ENCODE results near the gene MACF1.
A peak's percentile ranks its signal among the peaks of the same experiment; 100 is the strongest.

The MACF1 gene

GRCh38 chr1:39293375-39294070 lies 89.0 kb downstream of the MACF1 start:
- H3K4me3 Mint-ChIP-seq = no peak overlapping the region
- H3K27ac Mint-ChIP-seq = no peak overlapping the region
- CTCF ChIA-PET = interaction anchor here (1.1 to 1.2 kb wide), 2 partner anchors 89 to 102 kb away, joined by 3 read pairs; partner anchors contain the start of gene MACF1
- no peaks in the 10 kb centered on the region for H3K9me3 Mint-ChIP-seq
- H3K4me1 Mint-ChIP-seq = no peaks in the 10 kb centered on the region
- DNase-seq = no peak
- peaks cover 74% of the 10 kb centered on the region for H3K36me3 Mint-ChIP-seq
- H3K27me3 Mint-ChIP-seq = no peaks in the 10 kb centered on the region

GRCh38 chr1:39294531-39294930 lies 90.0 kb downstream of the MACF1 start:
- no peak overlapping the region for H3K27ac Mint-ChIP-seq
- DNase-seq = no peak

GRCh38 chr1:39295901-39296300 lies 91.4 kb downstream of the MACF1 start:
- no peak for DNase-seq
- Mint-ChIP-seq H3K36me3 (peaks cover 79% of the 10 kb centered on the region), H3K9me3 (no peaks in the 10 kb centered on the region), H3K27ac (no peak overlapping the region), H3K4me1 (no peaks in the 10 kb centered on the region), H3K27me3 (no peaks in the 10 kb centered on the region), H3K4me3 (no peak overlapping the region)
- CTCF ChIA-PET = interaction anchor here (0.6 to 1.2 kb wide), 2 partner anchors 103 to 110 kb away, joined by 3 read pairs; no protein-coding TSS in a partner anchor

More at GRCh38 chr1:39294531-39294930, 90.0 kb downstream of the MACF1 start:
- CTCF ChIA-PET = no interaction called here
- Mint-ChIP-seq H3K9me3 (no peaks in the 10 kb centered on the region), H3K27me3 (no peaks in the 10 kb centered on the region), H3K4me3 (no peak overlapping the region), H3K36me3 (peaks cover 73% of the 10 kb centered on the region), H3K4me1 (no peaks in the 10 kb centered on the region)

- Mint-ChIP-seq H3K27ac (no peak overlapping the region), H3K27me3 (no peaks in the 10 kb centered on the region), H3K9me3 (no peaks in the 10 kb centered on the region), H3K4me1 (no peaks in the 10 kb centered on the region), H3K4me3 (no peak overlapping the region), H3K36me3 (peaks cover 78% of the 10 kb centered on the region)
- CTCF ChIA-PET = interaction anchor here (0.5 kb wide), 1 partner anchor 105 kb away, joined by 3 read pairs; no protein-coding TSS in a partner anchor
- DNase-seq = no peak
Measured at GRCh38 chr1:39297551-39297950, 93.1 kb downstream of the MACF1 start.

- peaks cover 62% of the 10 kb centered on the region for H3K36me3 Mint-ChIP-seq
- no peaks in the 10 kb centered on the region for H3K4me1 Mint-ChIP-seq
- H3K9me3 Mint-ChIP-seq = no peaks in the 10 kb centered on the region
- H3K27me3 Mint-ChIP-seq = no peaks in the 10 kb centered on the region
- DNase-seq = no peak
- no peak overlapping the region for H3K27ac Mint-ChIP-seq
- H3K4me3 Mint-ChIP-seq = no peak overlapping the region
- CTCF ChIA-PET = no interaction called here
Measured at GRCh38 chr1:39301606-39302005, 97.1 kb downstream of the MACF1 start.

- Mint-ChIP-seq H3K27me3 (no peaks in the 10 kb centered on the region), H3K9me3 (no peaks in the 10 kb centered on the region), H3K36me3 (peaks cover 52% of the 10 kb centered on the region), H3K4me1 (no peaks in the 10 kb centered on the region), H3K4me3 (no peak overlapping the region), H3K27ac (peak overlapping the region; percentile 57)
- no peak for DNase-seq
- CTCF ChIA-PET = interaction anchor here (0.6 to 1.2 kb wide), 3 partner anchors 71 to 113 kb away, joined by 3 to 5 read pairs (median 4); no protein-coding TSS in a partner anchor
Measured at GRCh38 chr1:39305555-39305954, 101.1 kb downstream of the MACF1 start.

- Mint-ChIP-seq H3K4me3 (no peak overlapping the region), H3K27me3 (no peaks in the 10 kb centered on the region), H3K27ac (no peak overlapping the region), H3K9me3 (no peaks in the 10 kb centered on the region), H3K4me1 (no peaks in the 10 kb centered on the region), H3K36me3 (peaks cover 66% of the 10 kb centered on the region)
- no peak for DNase-seq
- CTCF ChIA-PET = no interaction called here
Measured at GRCh38 chr1:39310015-39310414, 105.5 kb downstream of the MACF1 start.

- Mint-ChIP-seq H3K4me1 (no peaks in the 10 kb centered on the region), H3K4me3 (no peak overlapping the region), H3K9me3 (no peaks in the 10 kb centered on the region), H3K27me3 (no peaks in the 10 kb centered on the region), H3K36me3 (peaks cover 67% of the 10 kb centered on the region), H3K27ac (peak overlapping the region; percentile 25)
- no peak for DNase-seq
- CTCF ChIA-PET = no interaction called here
Measured at GRCh38 chr1:39310691-39311090, 106.2 kb downstream of the MACF1 start.

GRCh38 chr1:39317111-39317510 lies 112.6 kb downstream of the MACF1 start:
- no peak overlapping the region for H3K27ac Mint-ChIP-seq
- no peak overlapping the region for H3K4me3 Mint-ChIP-seq
- H3K36me3 Mint-ChIP-seq = peaks cover 81% of the 10 kb centered on the region
- no peaks in the 10 kb centered on the region for H3K9me3 Mint-ChIP-seq
- CTCF ChIA-PET = no interaction called here
- H3K4me1 Mint-ChIP-seq = no peaks in the 10 kb centered on the region
- H3K27me3 Mint-ChIP-seq = no peaks in the 10 kb centered on the region
- no peak for DNase-seq

GRCh38 chr1:39317910-39318633 lies 113.6 kb downstream of the MACF1 start:
- CTCF ChIA-PET = interaction anchor here (0.7 kb wide), 1 partner anchor 26 kb away, joined by 3 read pairs; no protein-coding TSS in a partner anchor
- H3K36me3 Mint-ChIP-seq = peaks cover 82% of the 10 kb centered on the region
- DNase-seq = no peak
- no peaks in the 10 kb centered on the region for H3K9me3 Mint-ChIP-seq
- no peaks in the 10 kb centered on the region for H3K4me1 Mint-ChIP-seq
- H3K4me3 Mint-ChIP-seq = no peak overlapping the region
- H3K27me3 Mint-ChIP-seq = no peaks in the 10 kb centered on the region
- no peak overlapping the region for H3K27ac Mint-ChIP-seq

GRCh38 chr1:39321979-39322378 lies 117.5 kb downstream of the MACF1 start:
- Mint-ChIP-seq H3K27ac (no peak overlapping the region), H3K4me1 (peaks cover 3% of the 10 kb centered on the region), H3K27me3 (no peaks in the 10 kb centered on the region), H3K36me3 (peaks cover 58% of the 10 kb centered on the region), H3K9me3 (no peaks in the 10 kb centered on the region), H3K4me3 (no peak overlapping the region)
- CTCF ChIA-PET = no interaction called here
- DNase-seq = no peak

- Mint-ChIP-seq H3K9me3 (no peaks in the 10 kb centered on the region), H3K4me1 (peaks cover 4% of the 10 kb centered on the region), H3K4me3 (no peak overlapping the region), H3K36me3 (peaks cover 58% of the 10 kb centered on the region), H3K27me3 (no peaks in the 10 kb centered on the region), H3K27ac (peak overlapping the region; percentile 6)
- CTCF ChIA-PET = no interaction called here
- DNase-seq = no peak
Measured at GRCh38 chr1:39322431-39322830, 117.9 kb downstream of the MACF1 start.

- H3K27me3 Mint-ChIP-seq = no peaks in the 10 kb centered on the region
- H3K9me3 Mint-ChIP-seq = no peaks in the 10 kb centered on the region
- CTCF ChIA-PET = no interaction called here
- H3K4me3 Mint-ChIP-seq = no peak overlapping the region
- H3K36me3 Mint-ChIP-seq = peaks cover 55% of the 10 kb centered on the region
- peaks cover 18% of the 10 kb centered on the region for H3K4me1 Mint-ChIP-seq
- no peak overlapping the region for H3K27ac Mint-ChIP-seq
- DNase-seq = no peak
Measured at GRCh38 chr1:39324888-39325287, 120.4 kb downstream of the MACF1 start.

- peaks cover 18% of the 10 kb centered on the region for H3K4me1 Mint-ChIP-seq
- CTCF ChIA-PET = interaction anchor here (0.6 to 1.2 kb wide), 2 partner anchors 10 to 66 kb away, joined by 3 to 4 read pairs; no protein-coding TSS in a partner anchor
- no peak overlapping the region for H3K27ac Mint-ChIP-seq
Measured at GRCh38 chr1:39326836-39327235, 122.3 kb downstream of the MACF1 start.

More at GRCh38 chr1:39326836-39327235, 122.3 kb downstream of the MACF1 start:
- no peak overlapping the region for H3K4me3 Mint-ChIP-seq
- H3K27me3 Mint-ChIP-seq = no peaks in the 10 kb centered on the region
- no peaks in the 10 kb centered on the region for H3K9me3 Mint-ChIP-seq
- DNase-seq = no peak
- peaks cover 56% of the 10 kb centered on the region for H3K36me3 Mint-ChIP-seq

Data from activated naive CD4-positive, alpha-beta T cell treated with anti-CD3 and anti-CD28 coated beads, Interleukin-2, amount 10 ng/mL, durations not matched to agents 7 days and 5 days (primary cell).